Pons (tissue), 1 donor: ENCODE measurements around the gene NLN.
"Not testable (repeated sequence)": the region's sequence is repeated elsewhere in the genome, so short reads cannot be mapped to it uniquely, and the experiment has no call there.

Experiments used
- DNase-seq: peaks from one replicate; pipeline ENCODE4 v3.0.0-alpha.2; 2016; ENCODE audit warnings: low spot score

The NLN gene

DNA sequence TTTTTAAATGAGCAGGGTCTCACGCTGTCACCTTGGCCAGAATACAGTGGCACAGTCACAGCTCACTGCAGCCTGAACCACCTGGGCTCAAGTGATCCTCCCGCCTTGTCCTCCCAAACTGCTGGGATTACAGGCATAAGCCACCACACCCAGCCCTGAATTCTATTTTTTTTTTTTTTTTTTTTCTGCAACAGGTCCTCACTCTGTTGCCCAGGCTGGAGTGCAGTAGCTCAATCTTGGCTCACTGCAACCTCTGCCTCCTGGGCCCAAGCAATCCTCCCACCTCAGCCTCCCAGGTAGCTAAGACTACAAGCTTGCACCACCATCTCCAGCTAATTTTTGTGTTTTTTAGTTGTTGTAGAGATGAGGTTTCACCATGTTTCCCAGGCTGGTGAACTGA is 51.0 kb downstream of the NLN start:
- not testable (repeated sequence) for DNase-seq

DNA sequence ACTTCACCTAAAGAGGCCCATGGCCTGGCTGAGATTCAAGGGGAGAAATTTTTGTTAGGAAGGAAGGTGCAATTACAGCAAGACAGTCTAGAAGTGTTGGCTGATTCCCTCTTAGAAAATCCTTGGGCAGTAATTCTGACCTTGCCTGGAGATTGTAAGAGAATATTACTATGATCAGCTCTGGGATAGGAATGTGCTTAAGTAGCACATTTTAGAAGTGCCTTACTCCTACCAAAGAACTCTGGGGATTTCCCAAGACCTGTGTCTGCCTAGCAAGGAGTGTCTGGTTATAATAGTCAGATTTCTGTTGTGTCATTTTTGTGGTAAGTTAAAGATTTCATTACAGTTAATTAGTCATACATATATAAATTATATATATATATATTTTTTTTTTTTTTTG is 52.3 kb downstream of the NLN start:
- no peak for DNase-seq

DNA sequence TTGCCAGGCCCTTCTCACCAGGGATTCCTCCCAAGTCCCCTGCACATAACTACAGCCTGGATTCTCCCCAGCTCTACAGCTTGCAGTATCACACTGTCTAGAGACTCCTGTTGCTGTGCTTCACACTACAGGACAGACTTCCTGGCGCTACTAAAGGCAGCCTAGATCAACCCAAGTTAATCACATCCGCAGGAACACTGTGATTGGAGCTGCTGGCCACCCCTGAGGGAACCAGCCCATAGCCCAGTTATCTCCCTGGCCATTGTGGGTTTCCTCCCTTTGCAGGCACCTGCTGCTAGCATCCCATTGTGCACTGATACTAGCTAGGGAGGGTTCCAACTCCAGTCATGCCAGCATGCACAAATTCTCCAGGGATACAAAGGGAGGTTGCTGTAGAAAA is 53.5 kb downstream of the NLN start:
- DNase-seq = no peak

DNA sequence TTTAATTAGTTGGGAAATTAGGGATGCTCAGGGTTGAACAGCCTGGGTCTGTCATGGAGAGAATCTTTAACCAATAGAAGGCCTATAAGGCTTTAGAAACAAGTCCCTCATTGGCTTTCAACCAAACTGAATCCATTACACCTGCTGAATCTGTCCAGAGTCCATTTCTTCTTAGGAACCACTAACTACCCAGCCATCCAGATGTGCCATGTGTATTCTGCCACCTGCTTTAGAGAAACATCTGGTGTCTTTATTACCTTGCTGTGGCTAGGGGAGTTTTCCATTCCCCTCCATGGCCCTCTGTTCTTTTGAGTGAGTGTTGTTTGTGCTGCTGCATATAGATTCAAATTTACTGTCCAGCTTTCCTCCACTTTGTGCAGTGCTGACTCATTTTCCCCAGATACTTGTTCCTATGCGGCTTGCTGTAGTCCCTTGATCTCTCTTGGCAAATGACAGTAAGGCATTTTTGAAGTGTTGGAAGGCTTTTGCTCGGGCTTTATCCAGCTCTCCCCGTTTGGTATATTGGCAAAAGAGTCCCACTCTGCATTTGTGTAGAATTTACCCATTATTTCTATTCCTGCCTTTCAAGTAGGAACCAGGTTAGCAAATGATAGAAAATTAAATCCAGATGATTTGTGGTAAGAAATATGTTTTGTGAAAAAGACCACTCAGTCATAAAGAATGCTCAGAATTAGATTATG is 54.6 kb downstream of the NLN start:
- no peak for DNase-seq

DNA sequence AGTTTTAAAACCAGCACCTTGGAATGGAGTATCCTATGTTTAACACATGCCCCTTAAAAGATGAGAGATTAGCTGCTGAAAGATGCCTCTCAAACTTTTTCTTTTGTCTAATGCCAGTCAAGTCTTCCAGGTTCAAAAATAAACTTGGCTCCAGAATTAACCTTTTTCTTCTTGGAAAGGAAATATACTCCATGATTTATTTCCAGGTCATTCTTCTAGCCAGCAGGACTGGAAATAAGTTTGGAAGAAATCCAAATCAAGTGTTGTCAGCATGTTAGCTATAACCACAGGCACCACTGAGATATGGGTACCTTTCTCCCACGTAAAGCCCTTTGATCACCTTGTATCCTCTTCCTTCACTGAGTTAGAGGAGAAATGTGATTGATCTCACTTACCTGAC is 56.1 kb downstream of the NLN start:
- no peak for DNase-seq

DNA sequence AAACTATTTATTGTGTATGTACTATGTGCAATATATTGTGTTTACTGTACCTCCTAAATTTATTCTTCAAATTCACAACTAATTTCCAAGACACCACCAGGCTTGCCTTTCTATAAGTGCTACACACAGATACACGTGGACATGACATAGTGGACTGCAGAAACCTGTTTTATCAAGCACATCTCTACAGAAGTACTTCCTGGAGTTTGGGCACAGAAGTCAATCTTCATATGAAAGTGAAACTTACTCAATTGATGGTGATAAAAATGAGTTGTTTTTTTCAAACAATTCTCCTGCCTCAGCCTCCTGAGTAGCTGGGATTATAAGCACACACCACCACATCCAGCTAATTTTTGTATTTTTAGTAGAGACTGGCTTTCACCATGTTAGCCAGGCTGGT is 57.6 kb downstream of the NLN start:
- no peak for DNase-seq

DNA sequence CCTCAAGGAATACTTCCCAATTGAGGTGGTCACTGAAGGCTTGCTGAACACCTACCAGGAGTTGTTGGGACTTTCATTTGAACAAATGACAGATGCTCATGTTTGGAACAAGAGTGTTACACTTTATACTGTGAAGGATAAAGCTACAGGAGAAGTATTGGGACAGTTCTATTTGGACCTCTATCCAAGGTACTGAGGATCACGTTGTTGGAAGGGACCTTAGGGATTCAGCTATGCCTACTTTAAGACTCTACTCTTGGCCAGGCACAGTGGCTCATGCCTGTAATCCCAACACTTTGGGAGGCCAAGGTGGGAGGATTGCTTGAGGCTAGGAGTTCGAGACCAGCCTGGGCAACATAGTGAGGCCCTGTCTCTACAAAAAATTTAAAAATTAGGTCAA is 66.3 kb downstream of the NLN start:
- not testable (repeated sequence) for DNase-seq

DNA sequence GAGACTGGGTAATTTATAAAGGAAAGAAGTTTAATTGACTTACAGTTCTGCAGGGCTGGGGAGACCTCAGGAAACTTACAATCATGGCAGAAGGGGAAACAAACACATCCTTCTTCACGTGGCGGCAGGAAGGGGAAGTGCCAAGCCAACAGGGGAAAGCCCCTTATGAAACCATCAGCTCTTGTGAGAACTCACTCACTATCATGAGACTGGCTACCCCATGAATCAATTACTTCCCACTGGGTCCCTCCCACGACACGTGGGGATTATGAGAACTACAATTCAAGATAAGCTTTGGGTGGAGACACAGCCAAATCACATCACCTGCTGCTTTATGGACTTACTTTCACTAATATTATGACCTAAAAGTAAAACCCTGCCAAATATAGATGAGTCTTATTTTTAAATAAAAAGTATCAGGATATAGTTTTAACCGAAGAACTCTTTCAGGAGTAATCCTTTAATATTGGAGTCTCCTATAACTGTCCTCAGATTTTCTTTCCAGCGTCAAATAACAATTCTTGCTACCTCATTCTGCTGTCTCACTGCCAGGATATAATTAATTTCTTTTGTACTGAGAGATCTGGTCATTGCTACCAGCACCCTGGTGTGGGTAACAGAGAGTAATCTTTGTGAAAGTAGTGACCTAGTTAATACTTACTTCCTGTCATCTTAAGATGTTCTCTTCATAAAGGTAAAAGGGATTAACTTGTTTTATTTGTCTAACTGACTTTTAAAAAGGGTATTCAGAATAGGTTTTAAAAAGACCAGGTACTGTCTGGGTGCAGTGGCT is 68.6 kb downstream of the NLN start:
- DNase-seq = no peak

DNA sequence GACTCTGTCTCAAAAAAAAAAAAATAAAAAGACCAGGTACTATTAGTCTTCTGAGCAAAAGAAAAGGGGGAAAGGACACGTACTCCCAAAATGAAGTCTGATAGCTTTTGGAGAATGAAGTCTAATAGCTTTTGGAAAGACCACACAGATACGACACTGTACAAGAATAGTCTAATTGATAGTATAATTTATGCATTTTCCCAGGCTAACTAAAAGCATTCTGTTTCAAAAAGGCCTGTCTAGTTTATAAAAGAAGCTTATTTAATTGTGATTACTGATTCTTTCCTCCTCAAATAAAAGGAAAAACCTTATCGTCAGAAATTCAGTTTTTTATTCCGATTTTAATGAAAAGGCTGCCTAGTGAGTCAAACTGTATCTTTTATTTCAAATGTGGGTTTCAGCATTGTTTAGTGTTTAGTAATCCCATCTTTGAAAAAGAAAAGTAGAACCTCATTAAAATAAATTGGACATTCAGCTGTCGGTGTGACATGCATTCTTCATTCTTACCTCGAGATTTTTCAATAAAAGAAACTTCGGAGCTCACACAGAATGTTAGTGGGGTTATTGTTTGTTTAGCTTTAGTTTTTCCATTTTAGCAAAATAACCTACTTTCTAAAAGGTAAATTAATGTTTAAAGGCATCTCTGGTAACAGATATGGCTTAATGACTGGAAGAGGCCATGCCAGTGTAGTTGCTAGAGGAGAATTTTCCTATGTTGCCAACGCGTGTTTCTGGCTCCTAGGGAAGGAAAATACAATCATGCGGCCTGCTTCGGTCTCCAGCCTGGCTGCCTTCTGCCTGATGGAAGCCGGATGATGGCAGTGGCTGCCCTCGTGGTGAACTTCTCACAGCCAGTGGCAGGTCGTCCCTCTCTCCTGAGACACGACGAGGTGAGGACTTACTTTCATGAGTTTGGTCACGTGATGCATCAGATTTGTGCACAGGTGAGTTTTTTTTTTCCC is 70.0 kb downstream of the NLN start:
- peak; percentile 85 for DNase-seq

DNA sequence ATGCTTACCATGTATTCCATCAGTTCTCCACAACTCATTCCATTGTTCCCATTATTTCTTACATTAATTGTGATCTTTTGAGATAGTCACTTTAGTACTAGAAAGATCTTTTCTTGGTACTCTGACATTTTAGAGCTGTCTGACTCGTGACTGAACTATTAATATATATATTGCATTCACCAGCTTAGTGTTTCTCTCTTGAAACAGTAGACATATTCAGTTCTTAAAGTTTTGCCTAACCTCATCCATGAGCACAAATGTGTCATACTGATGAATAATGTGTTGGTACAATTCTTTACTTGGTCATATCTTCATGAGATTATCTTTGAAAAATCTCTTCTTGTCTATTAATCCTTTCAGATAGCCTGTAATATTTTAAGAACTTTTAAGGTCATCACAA is 74.3 kb downstream of the NLN start:
- no peak for DNase-seq

DNA sequence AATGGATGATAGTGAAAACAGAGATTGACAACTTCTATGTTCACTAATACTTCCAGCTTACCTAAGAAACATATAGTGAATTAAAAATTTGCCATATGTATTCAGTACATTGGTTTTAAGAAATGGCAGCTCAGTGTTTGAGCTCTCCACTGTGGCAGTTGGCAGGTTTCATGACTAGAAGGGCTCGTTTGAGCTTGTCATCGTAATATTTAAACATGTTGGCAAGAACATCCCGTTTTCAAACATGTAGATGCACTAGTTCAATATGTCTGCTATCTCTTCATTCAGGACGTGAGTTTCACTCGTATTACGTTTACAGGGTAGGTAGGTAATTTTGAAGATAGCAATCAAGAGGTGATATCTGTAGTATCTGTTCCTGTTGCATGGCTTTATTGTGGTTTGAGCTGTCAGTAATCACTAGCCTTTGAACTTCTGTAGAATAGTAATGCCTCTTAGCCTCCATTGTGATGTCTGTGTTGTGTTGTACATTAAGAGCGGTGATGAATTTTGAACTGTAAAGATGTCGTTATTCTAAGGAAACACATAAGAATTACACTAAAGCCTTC is 74.8 kb downstream of the NLN start:
- no peak for DNase-seq

DNA sequence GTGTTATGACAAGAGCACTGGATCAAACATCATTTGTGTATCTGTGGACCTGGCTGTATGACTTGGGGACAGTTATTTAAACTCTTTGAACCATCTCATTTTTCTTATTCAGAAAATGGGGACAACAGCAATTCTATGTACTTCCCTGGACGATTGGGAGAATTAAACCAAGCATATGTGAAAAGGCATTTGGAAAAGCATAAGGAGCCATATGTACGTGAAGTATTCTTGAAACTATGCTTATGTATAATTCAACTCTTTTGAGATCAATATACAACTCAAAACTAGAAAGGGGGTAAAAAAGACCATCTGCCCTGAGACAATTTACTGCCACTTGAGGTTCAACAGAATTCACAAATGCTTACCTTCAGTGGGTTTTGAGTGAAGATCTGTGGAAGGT is 75.5 kb downstream of the NLN start:
- DNase-seq = no peak

DNA sequence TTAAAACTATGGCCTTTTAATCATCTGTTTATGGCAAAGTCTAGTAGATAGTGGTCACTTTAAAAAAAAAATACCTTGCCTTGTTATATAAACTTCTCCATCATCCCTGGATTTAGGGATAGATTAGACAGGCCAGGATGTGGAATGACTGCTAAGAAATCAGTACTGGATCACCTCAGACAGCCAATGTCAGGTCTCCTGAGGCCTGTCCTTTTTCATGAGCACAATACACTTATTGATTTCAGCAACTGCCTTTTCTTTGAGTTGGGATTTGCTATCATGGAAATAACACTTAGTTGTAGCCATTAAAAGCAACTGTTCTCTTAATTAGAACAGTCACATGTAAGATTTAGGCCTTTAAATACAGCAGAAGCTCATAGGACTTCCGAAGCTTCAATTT is 77.9 kb downstream of the NLN start:
- DNase-seq = peak; percentile 39

DNA sequence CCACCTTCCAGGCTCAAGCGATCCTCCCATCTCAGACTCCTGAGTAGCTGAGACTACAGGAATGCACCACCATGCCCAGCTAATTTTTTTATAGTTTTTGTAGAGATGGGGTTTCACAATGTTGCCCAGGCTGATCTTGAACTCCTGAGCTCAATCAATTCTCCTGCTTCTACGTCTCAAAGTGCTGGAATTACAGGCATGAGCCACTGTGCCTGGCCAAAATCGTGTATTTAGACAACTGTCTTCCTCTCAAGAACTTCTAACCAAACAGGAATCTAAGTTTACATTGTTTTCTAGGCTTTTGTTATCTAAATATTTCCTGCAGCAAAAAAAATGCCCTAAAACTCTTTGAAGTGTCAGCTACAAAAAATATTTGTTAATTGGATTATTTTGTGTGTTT is 78.8 kb downstream of the NLN start:
- no peak for DNase-seq

DNA sequence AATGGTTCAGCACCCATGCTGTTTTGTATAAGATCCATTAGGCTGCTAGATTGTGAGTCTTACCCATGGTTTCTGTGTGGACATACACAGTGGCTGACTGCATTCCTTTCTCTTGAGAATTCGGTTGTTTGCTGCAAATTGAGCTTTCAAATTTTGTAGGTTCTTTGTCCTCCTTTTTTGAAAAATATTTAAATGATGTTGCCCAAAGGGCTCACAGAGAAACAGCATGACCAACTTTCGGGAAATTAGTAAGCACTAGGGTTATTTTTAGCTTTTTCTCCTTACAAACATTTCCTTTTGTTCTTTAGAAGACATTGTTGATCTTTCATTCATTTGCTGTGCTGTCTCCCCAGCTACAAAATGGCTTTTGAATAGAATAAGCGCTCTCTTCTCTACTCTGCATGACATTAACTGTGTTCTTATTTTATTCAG is 79.4 kb downstream of the NLN start:
- peak; percentile 97 for DNase-seq

DNA sequence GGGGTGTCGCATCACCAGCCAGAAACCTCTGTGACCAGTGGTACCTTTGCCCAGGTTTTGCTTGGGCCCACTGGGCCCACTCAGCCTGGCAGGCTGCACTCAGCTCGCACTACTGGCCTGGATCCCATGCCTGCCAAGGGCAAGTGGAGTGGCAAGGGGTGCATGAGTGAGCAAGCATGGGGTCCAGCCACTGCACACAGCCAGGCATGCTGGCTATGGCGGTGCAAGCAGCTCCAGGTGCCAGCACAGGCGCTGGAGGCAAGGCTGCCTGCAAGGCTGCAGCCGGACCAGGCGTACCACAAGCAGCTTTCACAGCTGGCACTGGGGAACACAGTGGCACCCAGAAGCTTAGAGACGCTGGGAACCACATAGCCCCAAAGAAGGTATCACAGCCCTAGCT is 80.1 kb downstream of the NLN start:
- DNase-seq = no peak

DNA sequence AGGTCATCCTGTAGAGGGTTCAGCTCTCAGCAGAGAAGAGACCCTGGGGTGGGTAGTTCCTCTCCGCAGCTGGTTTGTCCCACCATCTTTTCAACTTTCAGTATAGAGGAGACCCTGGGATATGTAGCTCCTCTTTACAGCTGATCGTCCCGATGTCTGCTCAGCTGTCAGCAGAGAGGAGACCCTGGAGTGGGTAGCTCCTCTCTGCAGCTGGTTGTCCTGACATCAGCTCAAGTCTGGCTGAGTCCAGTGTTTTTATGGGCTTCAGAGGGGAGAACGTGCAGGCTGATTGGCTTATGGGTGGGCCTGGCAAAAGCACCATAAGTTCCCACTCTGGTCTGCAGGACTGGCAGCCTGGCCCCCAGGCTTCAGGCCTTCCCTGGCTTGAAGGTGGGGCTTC is 80.8 kb downstream of the NLN start:
- no peak for DNase-seq

DNA sequence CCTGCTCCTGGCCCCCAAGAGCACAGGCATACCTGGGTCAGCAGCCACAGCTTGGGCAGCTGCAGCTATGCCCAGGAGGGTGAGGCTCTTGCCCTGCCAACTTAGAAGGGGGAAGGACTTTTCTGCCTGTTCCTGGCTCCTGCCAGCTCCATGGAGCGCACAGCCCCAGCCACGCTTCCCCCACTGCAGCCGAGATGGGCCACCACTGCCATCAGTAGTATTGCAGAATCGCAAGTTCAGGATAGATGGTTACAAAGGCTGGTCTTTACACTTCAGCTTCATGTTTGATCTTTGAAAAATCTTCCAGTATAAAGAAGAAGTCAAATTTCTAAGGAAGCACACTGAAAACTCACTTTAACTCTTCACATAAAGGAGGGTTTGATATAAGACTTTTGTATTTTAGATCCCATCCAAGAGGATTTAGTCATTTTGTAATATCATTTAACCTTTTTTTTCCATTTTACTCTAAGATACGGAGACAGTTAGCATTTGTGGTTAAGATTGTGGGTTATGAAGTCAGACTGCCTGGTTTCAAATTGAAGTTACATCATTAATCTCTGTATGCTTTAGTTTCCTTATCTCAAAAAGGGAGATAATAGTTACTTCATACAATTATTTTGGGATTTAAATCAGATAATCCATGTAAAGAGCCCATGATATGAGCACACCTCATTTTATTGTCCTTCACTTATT is 81.8 kb downstream of the NLN start:
- DNase-seq = no peak

DNA sequence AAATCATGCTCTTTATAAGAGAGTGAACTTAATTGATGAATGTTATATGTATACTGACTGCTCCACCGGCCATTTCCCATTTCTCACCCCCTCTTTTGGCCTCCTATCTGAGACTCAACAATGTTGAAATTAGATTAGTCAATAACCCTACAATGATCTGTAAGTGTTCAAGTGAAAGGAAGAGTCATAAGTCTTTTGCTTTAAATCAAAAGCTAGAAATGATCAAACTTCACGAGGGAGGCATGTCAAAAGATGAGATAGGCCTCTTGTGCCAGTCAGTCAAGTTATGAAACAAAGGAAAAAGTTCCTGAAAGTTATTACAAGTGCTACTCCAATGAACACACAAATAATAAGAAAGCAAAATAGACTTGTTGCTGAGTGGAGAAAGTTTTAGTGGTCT is 83.1 kb downstream of the NLN start:
- DNase-seq = no peak

DNA sequence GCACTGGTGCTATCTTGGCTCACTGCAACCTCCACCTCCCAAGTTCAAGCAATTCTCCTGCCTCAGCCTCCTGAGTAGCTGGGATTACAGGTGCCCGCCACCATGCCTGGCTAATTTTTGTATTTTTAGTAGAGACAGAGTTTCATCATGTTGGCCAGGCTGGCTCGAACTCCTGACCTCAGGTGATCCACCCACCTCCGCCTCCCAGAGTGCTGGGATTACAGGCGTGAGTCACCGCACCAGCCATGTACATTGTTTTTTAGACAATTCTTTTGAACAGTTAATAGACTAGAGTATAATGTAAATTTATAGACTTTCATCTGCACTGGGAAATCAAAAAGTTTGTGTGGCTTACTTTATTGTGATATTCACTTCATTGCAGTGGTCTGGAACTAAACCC is 85.5 kb downstream of the NLN start:
- not testable (repeated sequence) for DNase-seq

DNA sequence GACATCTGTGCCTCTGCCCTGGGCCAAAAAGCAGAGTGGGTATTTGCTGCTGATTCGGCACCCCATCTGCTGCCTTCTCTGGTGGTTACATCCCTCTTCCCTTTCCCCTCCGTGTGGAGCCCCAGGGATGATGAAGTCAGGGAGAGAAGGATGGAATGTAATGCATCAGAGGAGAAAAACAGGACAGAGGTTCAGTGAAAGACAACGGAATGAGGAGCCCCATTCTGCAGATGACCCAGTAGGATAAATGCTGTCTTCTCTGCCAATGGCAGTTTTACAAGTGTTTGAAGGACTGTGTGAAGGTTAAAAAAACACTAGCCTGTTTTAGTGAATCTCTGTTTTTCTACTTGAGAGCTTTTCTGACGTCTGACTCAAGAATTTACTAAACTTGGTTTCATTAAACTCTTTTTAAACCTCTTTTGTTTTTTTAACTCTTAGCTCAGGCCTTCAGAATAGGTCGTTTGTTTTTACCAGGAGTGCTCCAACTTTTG is 86.3 kb downstream of the NLN start:
- peak; percentile 76 for DNase-seq
